Gastroesophageal sphincter (tissue), 3 donors: ENCODE results near the gene MACROH2A1.

Experiments
- POLR2A ChIP-seq, 2 donors: fragments of 450-650 bp; IDR thresholded peaks; one replicate each; pipeline ENCODE4 v1.6.1; 2017; ENCODE audit warnings: antibody characterized with exemption in 2 of 2, mild to moderate bottlenecking in 2 of 2, moderate library complexity in 1 of 2
- TF ChIP-seq, protein P1 (sequence below), 4 experiments: fragments of 200-600 bp in 2 of 4; fragments of 450-650 bp in 2 of 4; sonication (generic) in 1 of 4; IDR thresholded peaks; one replicate each; pipeline ENCODE4 v1.5.1; 2017 to 2019; ENCODE audit warnings: antibody characterized with exemption in 4 of 4, mild to moderate bottlenecking in 2 of 4, moderate library complexity in 2 of 4

DNA sequence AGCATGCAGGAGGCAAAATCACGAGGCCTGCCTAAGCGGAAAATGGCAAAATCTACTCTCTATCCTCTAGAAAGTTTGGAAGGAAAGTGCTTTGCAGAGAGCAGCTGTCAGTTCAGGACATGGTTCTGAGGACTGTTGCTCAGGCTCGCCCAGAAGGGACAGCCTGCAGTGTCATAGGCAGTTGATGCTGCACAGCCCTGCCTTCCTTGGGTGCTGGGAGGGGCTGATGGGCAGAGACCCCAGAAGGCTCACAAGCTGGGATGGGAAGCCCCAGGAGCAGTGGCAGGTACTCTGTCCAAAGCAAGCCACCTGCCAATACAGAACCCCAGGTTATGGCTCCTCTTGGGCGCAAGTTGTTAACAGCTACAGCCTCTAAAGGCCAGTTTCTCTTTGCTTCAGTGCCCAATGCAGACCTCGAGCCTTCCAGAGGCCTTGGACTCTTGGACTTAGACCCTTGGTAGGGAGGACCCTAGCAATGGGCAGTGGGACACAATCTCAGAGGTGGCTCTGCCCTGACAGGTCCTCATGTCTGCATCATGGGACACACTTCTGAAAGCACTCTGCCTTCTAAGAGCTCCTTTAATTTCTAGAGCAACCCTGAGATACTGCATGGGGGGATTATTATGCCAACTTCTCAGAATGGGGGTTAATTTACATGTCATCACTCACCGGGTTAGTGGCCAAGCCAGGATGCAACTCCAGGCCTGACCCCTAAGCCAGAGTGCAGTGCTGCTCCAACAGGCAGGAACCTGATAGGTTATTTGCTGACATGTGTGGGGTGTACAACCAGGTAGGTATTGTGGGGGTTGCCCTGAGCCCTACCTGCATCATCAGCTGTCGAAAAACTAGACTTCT lies 57.1 kb downstream of the MACROH2A1 start:
- TF ChIP-seq POLR2A (IDR thresholded peaks at IDR 0.05), result no peak
- TF ChIP-seq, protein P1, sequence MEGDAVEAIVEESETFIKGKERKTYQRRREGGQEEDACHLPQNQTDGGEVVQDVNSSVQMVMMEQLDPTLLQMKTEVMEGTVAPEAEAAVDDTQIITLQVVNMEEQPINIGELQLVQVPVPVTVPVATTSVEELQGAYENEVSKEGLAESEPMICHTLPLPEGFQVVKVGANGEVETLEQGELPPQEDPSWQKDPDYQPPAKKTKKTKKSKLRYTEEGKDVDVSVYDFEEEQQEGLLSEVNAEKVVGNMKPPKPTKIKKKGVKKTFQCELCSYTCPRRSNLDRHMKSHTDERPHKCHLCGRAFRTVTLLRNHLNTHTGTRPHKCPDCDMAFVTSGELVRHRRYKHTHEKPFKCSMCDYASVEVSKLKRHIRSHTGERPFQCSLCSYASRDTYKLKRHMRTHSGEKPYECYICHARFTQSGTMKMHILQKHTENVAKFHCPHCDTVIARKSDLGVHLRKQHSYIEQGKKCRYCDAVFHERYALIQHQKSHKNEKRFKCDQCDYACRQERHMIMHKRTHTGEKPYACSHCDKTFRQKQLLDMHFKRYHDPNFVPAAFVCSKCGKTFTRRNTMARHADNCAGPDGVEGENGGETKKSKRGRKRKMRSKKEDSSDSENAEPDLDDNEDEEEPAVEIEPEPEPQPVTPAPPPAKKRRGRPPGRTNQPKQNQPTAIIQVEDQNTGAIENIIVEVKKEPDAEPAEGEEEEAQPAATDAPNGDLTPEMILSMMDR (IDR thresholded peaks at IDR 0.05), result no peak
